Measurements from ENCODE around the gene HIRIP3.

DNA sequence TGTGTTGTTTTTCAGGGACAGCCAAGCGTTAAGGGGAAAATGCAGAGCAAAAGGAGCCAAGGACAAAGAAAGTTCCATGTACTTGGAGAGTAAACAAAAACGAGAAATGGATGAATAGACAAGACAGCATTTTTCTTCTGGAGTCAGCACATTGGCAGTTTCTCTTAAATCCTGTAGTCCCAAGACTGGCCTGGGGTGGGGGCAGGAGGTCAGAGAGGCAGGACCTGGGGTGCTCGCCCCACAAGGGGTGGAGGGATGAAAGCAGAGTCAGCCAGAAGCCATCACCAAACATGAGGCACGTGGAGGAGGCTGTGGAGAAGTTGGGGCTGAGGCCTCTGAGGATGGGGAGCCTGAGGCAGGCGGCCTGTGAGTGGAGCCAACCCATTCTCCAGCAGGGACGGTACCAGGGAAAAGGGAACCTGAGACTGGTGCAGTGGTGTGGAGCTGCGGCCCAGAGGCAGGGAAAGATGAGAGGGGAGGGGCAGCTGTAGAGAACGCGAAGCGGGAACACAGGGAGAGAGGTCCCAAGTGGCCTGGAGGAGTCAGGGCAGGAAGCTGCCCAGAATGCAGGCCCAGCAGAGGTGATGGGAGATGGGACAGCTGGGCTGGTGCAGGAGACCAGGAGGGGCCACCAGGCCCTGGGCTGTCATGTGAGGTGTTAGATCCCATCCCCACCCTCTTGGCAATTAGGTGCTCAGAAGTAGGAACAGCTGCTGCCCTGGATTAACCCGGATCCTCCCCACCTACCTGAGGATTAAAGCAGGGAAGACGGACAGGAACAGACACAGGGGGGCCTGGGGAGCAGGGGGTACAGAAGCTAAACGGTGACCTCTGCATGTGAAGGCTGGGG is 32.4 kb upstream of the HIRIP3 start:
- TF ChIP-seq CTCF (conservative IDR thresholded peaks at IDR 0.05), result no peak
- no peak for TF ChIP-seq EZH2 (IDR thresholded peaks at IDR 0.05; ENCODE audit: low read depth)

Measured in PC-9 (cell line).